Endodermal cell (in vitro differentiated cells): ENCODE measurements around the gene AGXT. TPM values are rescaled to one million over a fixed set of nuclear protein-coding genes. Genes with fewer than 3 reads are reported as not detected.

Experiments used
- DNase-seq: peaks from one replicate; pipeline ENCODE4 v3.0.0-alpha.2; 2017
- H3K27ac ChIP-seq: 2 replicates; pipeline ENCODE4 v1.5.1; 2013; ENCODE audit warnings: mild to moderate bottlenecking, low read depth, low read length, moderate library complexity
- H3K27me3 ChIP-seq: 2 replicates; pipeline ENCODE4 v1.6.1; 2013; ENCODE audit warnings: mild to moderate bottlenecking, low read length, moderate library complexity; ENCODE audit not compliant: insufficient read depth, control insufficient read depth, poor library complexity, severe bottlenecking
- H3K36me3 ChIP-seq: 2 replicates; pipeline ENCODE4 v1.7.0; 2013; ENCODE audit warnings: mild to moderate bottlenecking, low read length, moderate library complexity; ENCODE audit not compliant: control insufficient read depth, insufficient read depth
- H3K4me1 ChIP-seq: one replicate; pipeline ENCODE4 v1.7.0; 2013; ENCODE audit warnings: low read length; ENCODE audit not compliant: control insufficient read depth, insufficient read depth
- H3K4me3 ChIP-seq: 2 replicates; pipeline ENCODE4 v1.5.1; 2013; ENCODE audit warnings: mild to moderate bottlenecking, low read length, moderate library complexity
- H3K9ac ChIP-seq: 2 replicates; pipeline ENCODE4 v1.6.1; 2013; ENCODE audit warnings: mild to moderate bottlenecking, low read length, moderate library complexity; ENCODE audit not compliant: poor library complexity, severe bottlenecking; ENCODE audit errors: extremely low read depth
- H3K9me3 ChIP-seq: 2 replicates; pipeline ENCODE4 v1.6.1; 2013; ENCODE audit warnings: mild to moderate bottlenecking, low read length, moderate library complexity; ENCODE audit not compliant: control insufficient read depth
- H3K27ac Mint-ChIP-seq: 2 replicates; pipeline ENCODE4 v1.8.0; 2020; ENCODE audit warnings: mixed read lengths
- H3K27me3 Mint-ChIP-seq: 2 replicates; pipeline ENCODE4 v1.8.0; 2021; ENCODE audit warnings: mild to moderate bottlenecking, mixed read lengths; ENCODE audit not compliant: insufficient read depth
- H3K36me3 Mint-ChIP-seq: 2 replicates; pipeline ENCODE4 v1.8.0; 2020; ENCODE audit warnings: low read depth, mixed read lengths
- H3K4me1 Mint-ChIP-seq: 2 replicates; pipeline ENCODE4 v1.8.0; 2020; ENCODE audit warnings: mixed read lengths
- H3K4me3 Mint-ChIP-seq: 2 replicates; pipeline ENCODE4 v1.8.0; 2020; ENCODE audit warnings: mild to moderate bottlenecking, moderate library complexity, mixed read lengths
- H3K9me3 Mint-ChIP-seq: 2 replicates; pipeline ENCODE4 v1.8.0; 2020; ENCODE audit warnings: mild to moderate bottlenecking, mixed read lengths
- CTCF ChIP-seq: fragments of 200-600 bp; sonication (generic); conservative IDR thresholded peaks from 2 replicates; pipeline ENCODE4 v1.5.0; 2021; ENCODE audit warnings: antibody characterized with exemption, mild to moderate bottlenecking
- WGBS, 2 experiments: methylation state at CpG; one replicate each; pipeline versions ENCODE4 v1.1.5 to v1.1.7; 2013; ENCODE audit warnings: missing lambda C conversion rate in 2 of 2, mixed read lengths in 1 of 2; ENCODE audit not compliant: insufficient coverage in 1 of 2, insufficient read length in 1 of 2; 5-methylcytosine and 5-hydroxymethylcytosine counted together
- total RNA-seq, 2 donors: library from RNA; stranded (reverse); fragmentation: NEBNext Ultra II Directional in 1 of 2; extraction: Animal tissue kit (Norgen Biotek cat#: 25700) in 1 of 2; gene quantifications; 2 replicates in 1 of 2; 3 replicates in 1 of 2; pipeline ENCODE4 v1.2.1, GENCODE V29; 2021

AGXT gene
- total RNA-seq, 2 donors from 2014 or later = 0.31 TPM; not detected in 1

GRCh38 chr2:240857039-240858008 is 11.3 kb upstream of the AGXT start:
- H3K27ac ChIP-seq = no peak overlapping the region
- H3K9me3 ChIP-seq = peaks cover 14% of the 10 kb centered on the region
- no peaks in the 10 kb centered on the region for H3K36me3 ChIP-seq
- no peaks in the 10 kb centered on the region for H3K36me3 Mint-ChIP-seq
- H3K27ac Mint-ChIP-seq = peak overlapping the region; percentile 71
- H3K4me3 ChIP-seq = no peak overlapping the region
- peak overlapping the region; percentile 1 for H3K4me3 Mint-ChIP-seq
- H3K27me3 ChIP-seq = no peaks in the 10 kb centered on the region
- peak; percentile 71 for DNase-seq
- H3K27me3 Mint-ChIP-seq = peaks cover 9% of the 10 kb centered on the region
- H3K9ac ChIP-seq = no peak overlapping the region
- H3K4me1 ChIP-seq = peaks cover 12% of the 10 kb centered on the region
- TF ChIP-seq CTCF = no peak
- WGBS, 2 experiments = 87 to 93% methylated on average over 14 to 21 of the region's 21 CpGs
- H3K4me1 Mint-ChIP-seq = peaks cover 5% of the 10 kb centered on the region
- H3K9me3 Mint-ChIP-seq = peaks cover 17% of the 10 kb centered on the region

- Mint-ChIP-seq H3K4me1 (peaks cover 7% of the 10 kb centered on the region), H3K4me3 (no peak overlapping the region), H3K9me3 (peaks cover 17% of the 10 kb centered on the region), H3K27me3 (peaks cover 12% of the 10 kb centered on the region), H3K36me3 (no peaks in the 10 kb centered on the region), H3K27ac (no peak overlapping the region)
- no peak overlapping the region for H3K4me3 ChIP-seq
- peaks cover 12% of the 10 kb centered on the region for H3K4me1 ChIP-seq
- H3K27me3 ChIP-seq = peaks cover 4% of the 10 kb centered on the region
- 91 to 92% methylated on average over 12 to 13 of the region's 13 CpGs for WGBS, 2 experiments
- H3K36me3 ChIP-seq = no peaks in the 10 kb centered on the region
- no peak overlapping the region for H3K9ac ChIP-seq
- no peak for TF ChIP-seq CTCF
- H3K9me3 ChIP-seq = peaks cover 14% of the 10 kb centered on the region
- no peak overlapping the region for H3K27ac ChIP-seq
- no peak for DNase-seq
Measured at GRCh38 chr2:240858321-240858720, 10.3 kb upstream of the AGXT start.

- Histone ChIP-seq H3K27me3 (peaks cover 7% of the 10 kb centered on the region), H3K9me3 (peaks cover 13% of the 10 kb centered on the region), H3K36me3 (no peaks in the 10 kb centered on the region), H3K9ac (no peak overlapping the region), H3K27ac (no peak overlapping the region), H3K4me1 (peaks cover 12% of the 10 kb centered on the region), H3K4me3 (no peak overlapping the region)
- no peak for DNase-seq
- Mint-ChIP-seq H3K4me3 (no peak overlapping the region), H3K27ac (no peak overlapping the region), H3K4me1 (peaks cover 11% of the 10 kb centered on the region), H3K36me3 (no peaks in the 10 kb centered on the region), H3K9me3 (peaks cover 13% of the 10 kb centered on the region), H3K27me3 (peaks cover 18% of the 10 kb centered on the region)
- WGBS, 2 experiments = 94 to 96% methylated on average over 10 of the region's 10 CpGs
- no peak for TF ChIP-seq CTCF
Measured at GRCh38 chr2:240858871-240859270, 9.8 kb upstream of the AGXT start.
